Measurements from ENCODE around the gene C1QL1.

DNA sequence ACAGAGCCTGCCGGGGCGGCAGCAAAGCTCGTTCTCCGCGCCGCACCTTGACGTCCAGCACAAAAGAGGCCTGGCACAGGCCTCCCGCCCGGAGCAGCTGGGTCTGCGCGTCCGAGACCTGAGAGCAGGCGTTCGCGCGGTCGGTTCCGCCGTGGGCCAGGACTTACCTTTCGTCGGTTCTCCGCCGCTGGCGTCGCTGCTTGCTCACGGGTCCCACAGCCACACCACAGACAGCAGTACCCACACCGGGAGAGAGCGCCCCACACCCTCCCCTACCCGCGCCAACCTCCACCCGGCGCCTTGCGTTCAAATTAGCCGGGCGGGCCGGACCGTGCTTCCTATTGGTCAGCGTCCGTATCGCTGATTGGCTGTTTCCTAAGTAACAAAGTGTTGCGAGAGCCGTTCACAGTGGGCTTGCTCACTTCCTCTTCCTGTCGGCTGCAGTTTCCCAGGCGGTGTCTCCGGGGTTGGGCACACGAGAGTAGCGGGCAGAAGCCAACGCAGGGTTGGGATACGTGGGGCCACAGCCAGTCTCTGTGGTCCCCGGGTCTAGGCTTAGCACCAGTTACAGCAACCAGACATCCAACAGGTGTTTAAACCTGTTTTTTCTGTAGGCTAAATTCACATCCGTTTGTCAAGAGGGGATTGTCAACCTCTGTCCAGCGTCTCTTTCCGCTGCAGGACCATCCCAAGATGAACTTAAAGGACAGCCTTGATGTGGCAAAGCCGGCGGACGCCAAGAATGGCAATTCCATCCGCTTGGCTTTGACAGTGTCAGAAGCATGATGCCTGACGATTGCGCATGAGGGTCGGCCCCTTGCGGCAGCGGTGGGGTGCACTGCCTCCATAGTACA, 20.4 kb downstream of the C1QL1 start, which contains the start of gene KIF18B:
- TF ChIP-seq, protein P1, sequence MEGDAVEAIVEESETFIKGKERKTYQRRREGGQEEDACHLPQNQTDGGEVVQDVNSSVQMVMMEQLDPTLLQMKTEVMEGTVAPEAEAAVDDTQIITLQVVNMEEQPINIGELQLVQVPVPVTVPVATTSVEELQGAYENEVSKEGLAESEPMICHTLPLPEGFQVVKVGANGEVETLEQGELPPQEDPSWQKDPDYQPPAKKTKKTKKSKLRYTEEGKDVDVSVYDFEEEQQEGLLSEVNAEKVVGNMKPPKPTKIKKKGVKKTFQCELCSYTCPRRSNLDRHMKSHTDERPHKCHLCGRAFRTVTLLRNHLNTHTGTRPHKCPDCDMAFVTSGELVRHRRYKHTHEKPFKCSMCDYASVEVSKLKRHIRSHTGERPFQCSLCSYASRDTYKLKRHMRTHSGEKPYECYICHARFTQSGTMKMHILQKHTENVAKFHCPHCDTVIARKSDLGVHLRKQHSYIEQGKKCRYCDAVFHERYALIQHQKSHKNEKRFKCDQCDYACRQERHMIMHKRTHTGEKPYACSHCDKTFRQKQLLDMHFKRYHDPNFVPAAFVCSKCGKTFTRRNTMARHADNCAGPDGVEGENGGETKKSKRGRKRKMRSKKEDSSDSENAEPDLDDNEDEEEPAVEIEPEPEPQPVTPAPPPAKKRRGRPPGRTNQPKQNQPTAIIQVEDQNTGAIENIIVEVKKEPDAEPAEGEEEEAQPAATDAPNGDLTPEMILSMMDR (IDR thresholded peaks at IDR 0.05), result peak in 2 of 3 donors; percentile 5 to 21
- no peak for TF ChIP-seq EP300 (IDR thresholded peaks at IDR 0.05)

All from ovary (tissue), 3 donors.